ENCODE measurements around the gene MAST3. TPM values are rescaled to one million over a fixed set of nuclear protein-coding genes. Genes with fewer than 3 reads are reported as not detected.

The MAST3 gene
- polyA plus RNA-seq, 1 of the 3 experiments (the other 2 are of a cell fraction) = 4.5 TPM

- Histone ChIP-seq H3K27me3 (ENCODE audit: insufficient read depth) (no peaks in the 10 kb centered on the region), H3K9me3 (no peaks in the 10 kb centered on the region), H3K9me2 (no peaks in the 10 kb centered on the region), H3K27ac (ENCODE audit: low read depth in 2 of 2, low read length in 1 of 2) (no peak overlapping the region), H3K4me3 (ENCODE audit: low read depth in 2 of 2, low read length in 1 of 2) (no peak overlapping the region), H4K20me1 (ENCODE audit: insufficient read depth) (no peaks in the 10 kb centered on the region), H2AFZ (ENCODE audit: low read depth) (no peak overlapping the region), H3K79me2 (ENCODE audit: insufficient read depth) (no peaks in the 10 kb centered on the region), H3F3A (replicated peaks; ENCODE audit: insufficient read depth) (peaks cover 14% of the 10 kb centered on the region), H3K4me2 (peak overlapping the region; percentile 91; the same call in 1 of the 2 replicates), H3K4me1 (ENCODE audit: control insufficient read depth in 1 of 2, insufficient read depth in 2 of 2, low read depth in 1 of 2, low read length in 1 of 2) (peaks cover 4 to 13% of the 10 kb centered on the region in 2 experiments; a peak in 2 of 4 replicates), H3K9ac (no peak overlapping the region), H3K36me3 (replicated peaks in 1 of 2; ENCODE audit: control insufficient read depth in 1 of 2, insufficient read depth in 2 of 2, low read length in 1 of 2) (no peaks in the 10 kb centered on the region)
- TF ChIP-seq JUND (IDR thresholded peaks at IDR 0.05) (no peak), USF2 (IDR thresholded peaks at IDR 0.05; ENCODE audit: borderline replicate concordance, low read depth, low read length) (no peak), REST (IDR thresholded peaks at IDR 0.05; ENCODE audit: low read depth, low read length) (no peak), ZBTB33 (IDR thresholded peaks at IDR 0.05; ENCODE audit: borderline replicate concordance, low read depth) (no peak), SMC3 (IDR thresholded peaks at IDR 0.05; ENCODE audit: low read depth, low read length) (no peak), YY1 (IDR thresholded peaks at IDR 0.05; ENCODE audit: low read depth) (no peak), PBX3 (IDR thresholded peaks at IDR 0.05) (no peak), MXI1 (IDR thresholded peaks at IDR 0.05; ENCODE audit: low read depth, low read length) (no peak), RFX5 (IDR thresholded peaks at IDR 0.05; ENCODE audit: low read length) (no peak), RXRA (IDR thresholded peaks at IDR 0.05; ENCODE audit: borderline replicate concordance, low read depth) (no peak), USF1 (IDR thresholded peaks at IDR 0.05; ENCODE audit: borderline replicate concordance, low read depth) (no peak), MAX (IDR thresholded peaks at IDR 0.05; ENCODE audit: low read depth) (no peak), RAD21 (IDR thresholded peaks at IDR 0.05; ENCODE audit: low read length) (no peak), TCF12 (IDR thresholded peaks at IDR 0.05) (no peak), TEAD4 (IDR thresholded peaks at IDR 0.05; ENCODE audit: borderline replicate concordance, insufficient read depth) (no peak), RCOR1 (IDR thresholded peaks at IDR 0.05; ENCODE audit: low read length) (no peak), CTCF (IDR thresholded peaks at IDR 0.05) (no peak), MEF2A (IDR thresholded peaks at IDR 0.05; ENCODE audit: borderline replicate concordance, low read depth) (no peak), IRF3 (IDR thresholded peaks at IDR 0.05; ENCODE audit: low read depth, low read length) (no peak), TAF1 (IDR thresholded peaks at IDR 0.05; ENCODE audit: borderline replicate concordance, low read depth, low read length) (no peak)
- ChIA-PET CTCF (interaction anchor here (0.9 to 1.3 kb wide), 2 partner anchors 10 to 12 kb away, joined by 3 read pairs; no protein-coding TSS in a partner anchor), POLR2A (interaction anchor here (0.6 kb wide), 1 partner anchor 8 kb away, joined by 5 read pairs; no protein-coding TSS in a partner anchor)
- DNase-seq = no peak
- WGBS (ENCODE audit: low lambda C conversion rate) = 73% methylated on average over 34 of the region's 34 CpGs
These were observed 1.5 kb downstream of the MAST3 start for GRCh38 chr19:18098891-18099622.
